Testis (tissue), 2 donors: ENCODE results near the gene DMD.

ENCODE experiments used
- POLR2A ChIP-seq: fragments of 450-650 bp; IDR thresholded peaks from one replicate; pipeline ENCODE4 v1.6.1; 2017; ENCODE audit warnings: antibody characterized with exemption, mild to moderate bottlenecking, moderate library complexity
- TF ChIP-seq, protein P1 (sequence below), 3 experiments: fragments of 450-650 bp in 2 of 3; fragments of 200-600 bp in 1 of 3; sonication (generic) in 1 of 3; IDR thresholded peaks; one replicate each; pipeline ENCODE4 v1.5.1; 2016 to 2019; ENCODE audit warnings: antibody characterized with exemption in 3 of 3, mild to moderate bottlenecking in 2 of 3, moderate library complexity in 1 of 3

DNA sequence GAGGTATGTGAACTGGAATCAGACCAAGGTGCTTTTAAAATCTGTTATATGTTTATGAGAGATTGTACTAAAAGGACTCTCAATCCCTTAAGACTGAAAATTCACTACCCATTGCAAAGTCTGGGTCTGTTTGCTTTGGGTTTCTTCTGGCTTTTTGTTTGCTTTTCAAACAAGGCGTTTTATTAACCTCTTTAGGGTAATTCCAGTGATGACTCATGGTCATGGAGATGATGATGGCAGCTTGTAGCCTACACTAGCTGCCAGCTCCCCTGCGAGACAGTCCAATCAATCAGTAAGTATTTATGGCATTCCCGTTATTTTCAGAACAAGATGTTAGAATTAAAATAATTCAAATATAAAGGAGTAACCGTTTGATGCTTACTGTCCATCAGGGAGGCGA is 1495.7 kb downstream of the DMD start:
- TF ChIP-seq, protein P1, sequence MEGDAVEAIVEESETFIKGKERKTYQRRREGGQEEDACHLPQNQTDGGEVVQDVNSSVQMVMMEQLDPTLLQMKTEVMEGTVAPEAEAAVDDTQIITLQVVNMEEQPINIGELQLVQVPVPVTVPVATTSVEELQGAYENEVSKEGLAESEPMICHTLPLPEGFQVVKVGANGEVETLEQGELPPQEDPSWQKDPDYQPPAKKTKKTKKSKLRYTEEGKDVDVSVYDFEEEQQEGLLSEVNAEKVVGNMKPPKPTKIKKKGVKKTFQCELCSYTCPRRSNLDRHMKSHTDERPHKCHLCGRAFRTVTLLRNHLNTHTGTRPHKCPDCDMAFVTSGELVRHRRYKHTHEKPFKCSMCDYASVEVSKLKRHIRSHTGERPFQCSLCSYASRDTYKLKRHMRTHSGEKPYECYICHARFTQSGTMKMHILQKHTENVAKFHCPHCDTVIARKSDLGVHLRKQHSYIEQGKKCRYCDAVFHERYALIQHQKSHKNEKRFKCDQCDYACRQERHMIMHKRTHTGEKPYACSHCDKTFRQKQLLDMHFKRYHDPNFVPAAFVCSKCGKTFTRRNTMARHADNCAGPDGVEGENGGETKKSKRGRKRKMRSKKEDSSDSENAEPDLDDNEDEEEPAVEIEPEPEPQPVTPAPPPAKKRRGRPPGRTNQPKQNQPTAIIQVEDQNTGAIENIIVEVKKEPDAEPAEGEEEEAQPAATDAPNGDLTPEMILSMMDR (IDR thresholded peaks at IDR 0.05) = no peak
- TF ChIP-seq POLR2A = no peak
